GM23338 (cell line): Measurements from ENCODE around the gene DOCK10. TPM values are rescaled to one million over a fixed set of nuclear protein-coding genes. Genes with fewer than 3 reads are reported as not detected.

ENCODE experiments used
- ATAC-seq: fragments of 200-7000 bp; cut with Tn5 transposase; 3 replicates; pipeline ENCODE4 v1.9.1; 2020
- DNase-seq: peaks from one replicate; pipeline ENCODE4 v3.0.0-alpha.2; 2015; ENCODE audit warnings: low spot score
- H2AFZ ChIP-seq: fragments of 200-600 bp; sonication (generic); 2 replicates; pipeline ENCODE4 v1.8.0; 2016; ENCODE audit warnings: antibody characterized with exemption, mild to moderate bottlenecking, moderate library complexity
- H3F3A ChIP-seq: fragments of 200-600 bp; sonication (generic); replicated peaks from 2 replicates; pipeline ENCODE4 v1.8.0; 2017; ENCODE audit warnings: antibody characterized with exemption, mixed run types, low read depth
- H3K27ac ChIP-seq: fragments of 200-600 bp; sonication (generic); 2 replicates; pipeline ENCODE4 v1.6.1; 2016; ENCODE audit warnings: low read depth
- H3K27me3 ChIP-seq: fragments of 200-600 bp; sonication (generic); 2 replicates; pipeline ENCODE4 v1.8.0; 2016; ENCODE audit warnings: mild to moderate bottlenecking, mixed run types, moderate library complexity; ENCODE audit not compliant: insufficient read depth
- H3K36me3 ChIP-seq: fragments of 200-600 bp; sonication (generic); 2 replicates; pipeline ENCODE4 v1.8.0; 2016; ENCODE audit warnings: mild to moderate bottlenecking; ENCODE audit not compliant: insufficient read depth
- H3K4me1 ChIP-seq: fragments of 200-600 bp; sonication (generic); 2 replicates; pipeline ENCODE4 v1.8.0; 2016; ENCODE audit warnings: mild to moderate bottlenecking, moderate library complexity; ENCODE audit not compliant: insufficient read depth
- H3K4me2 ChIP-seq: fragments of 200-600 bp; sonication (generic); 2 replicates; pipeline ENCODE4 v1.7.1; 2017; ENCODE audit warnings: mixed run types
- H3K4me3 ChIP-seq: fragments of 200-600 bp; sonication (generic); 2 replicates; pipeline ENCODE4 v1.6.1; 2016; ENCODE audit warnings: mixed run types
- H3K79me2 ChIP-seq: fragments of 200-600 bp; sonication (generic); replicated peaks from 2 replicates; pipeline ENCODE4 v1.8.0; 2017; ENCODE audit warnings: mild to moderate bottlenecking; ENCODE audit not compliant: insufficient read depth
- H3K9me2 ChIP-seq: fragments of 200-600 bp; sonication (generic); 2 replicates; pipeline ENCODE4 v1.8.0; 2017; ENCODE audit not compliant: insufficient read depth
- H4K20me1 ChIP-seq: fragments of 200-600 bp; sonication (generic); replicated peaks from 2 replicates; pipeline ENCODE4 v1.8.0; 2017; ENCODE audit warnings: mild to moderate bottlenecking; ENCODE audit not compliant: insufficient read depth
- H3K27ac Mint-ChIP-seq: 2 replicates; pipeline ENCODE4 v1.8.0; 2020; ENCODE audit warnings: inconsistent platforms, mild to moderate bottlenecking, moderate library complexity, mixed read lengths
- H3K27me3 Mint-ChIP-seq: 3 replicates; pipeline ENCODE4 v1.8.0; 2022; ENCODE audit warnings: low read depth, mild to moderate bottlenecking, moderate library complexity, mixed read lengths, inconsistent platforms; ENCODE audit not compliant: insufficient read depth, poor library complexity
- H3K36me3 Mint-ChIP-seq: 3 replicates; pipeline ENCODE4 v1.8.0; 2021; ENCODE audit warnings: low read depth, mild to moderate bottlenecking, inconsistent platforms, moderate library complexity, mixed read lengths
- H3K4me1 Mint-ChIP-seq: 3 replicates; pipeline ENCODE4 v1.8.0; 2020; ENCODE audit warnings: mild to moderate bottlenecking, inconsistent platforms, mixed read lengths
- H3K4me3 Mint-ChIP-seq: 3 replicates; pipeline ENCODE4 v1.8.0; 2021; ENCODE audit warnings: moderate library complexity, mild to moderate bottlenecking, inconsistent platforms, mixed read lengths
- H3K9me3 Mint-ChIP-seq: 3 replicates; pipeline ENCODE4 v1.8.0; 2020; ENCODE audit warnings: moderate library complexity, mild to moderate bottlenecking, inconsistent platforms, mixed read lengths
- CREB1 ChIP-seq: fragments of 250-450 bp; sonication (Bioruptor Pico); IDR thresholded peaks from 2 replicates; pipeline ENCODE4 v1.5.0; 2020; ENCODE audit warnings: low read depth, mild to moderate bottlenecking, moderate library complexity
- CTCF ChIP-seq, 2 experiments: fragments of 200-600 bp in 1 of 2; sonication (generic) in 1 of 2; conservative IDR thresholded peaks; 2 replicates each; pipeline versions ENCODE4 v1.5.1 to v1.6.1; 2016 to 2017; ENCODE audit warnings: antibody characterized with exemption in 2 of 2, low read depth in 2 of 2, mild to moderate bottlenecking in 2 of 2, moderate library complexity in 1 of 2
- ETS1 ChIP-seq: IDR thresholded peaks from 2 replicates; pipeline ENCODE4 v1.6.1; 2016; ENCODE audit warnings: antibody characterized with exemption
- EZH2 ChIP-seq: fragments of 200-600 bp; sonication (generic); IDR thresholded peaks from one replicate; pipeline ENCODE4 v1.8.0; 2017; ENCODE audit warnings: antibody characterized with exemption, mild to moderate bottlenecking, low read depth; ENCODE audit not compliant: unreplicated experiment
- EZH2phosphoT487 ChIP-seq: fragments of 200-600 bp; sonication (generic); IDR thresholded peaks from one replicate; pipeline ENCODE4 v1.8.1; 2018; ENCODE audit warnings: antibody characterized with exemption; ENCODE audit not compliant: unreplicated experiment
- NANOG ChIP-seq: IDR thresholded peaks from 2 replicates; pipeline ENCODE4 v1.6.1; 2016; ENCODE audit warnings: antibody characterized with exemption, borderline replicate concordance
- POLR2AphosphoS5 ChIP-seq: IDR thresholded peaks from 2 replicates; pipeline ENCODE4 v1.6.1; 2016; ENCODE audit warnings: antibody characterized with exemption, low read depth
- STAT1 ChIP-seq: IDR thresholded peaks from one replicate; pipeline ENCODE4 v1.6.1; 2016; ENCODE audit warnings: antibody characterized with exemption; ENCODE audit not compliant: unreplicated experiment
- ZNF114 ChIP-seq: fragments of 250-450 bp; sonication (Bioruptor Pico); IDR thresholded peaks from 2 replicates; pipeline ENCODE4 v1.5.0; 2020; ENCODE audit warnings: mild to moderate bottlenecking, moderate library complexity
- ZNF331 ChIP-seq: fragments of 250-450 bp; sonication (Bioruptor Pico); IDR thresholded peaks from 2 replicates; pipeline ENCODE4 v1.5.0; 2020; ENCODE audit warnings: low read depth, mild to moderate bottlenecking, moderate library complexity
- ZNF462 ChIP-seq: fragments of 250-450 bp; sonication (Bioruptor Pico); IDR thresholded peaks from 2 replicates; pipeline ENCODE4 v1.5.0; 2020; ENCODE audit warnings: mild to moderate bottlenecking, moderate library complexity
- polyA plus RNA-seq: library from polyadenylated mRNA; unstranded; fragments of >200 nt; fragmentation: Nextera tagmentation; extraction: Ambion mirVana; gene quantifications from 2 replicates; pipeline ENCODE4 v1.2.1, GENCODE V29; 2016
- total RNA-seq: library from RNA; depleted of rRNA; stranded (reverse); fragments of >200 nt; shearing (Covaris generic); gene quantifications from 2 replicates; pipeline ENCODE4 v1.2.3, GENCODE V29; 2014

DOCK10 gene
- total and polyA plus RNA-seq, 2 experiments from 2014 or later, result 1.0 to 1.7 TPM

- H3K36me3 ChIP-seq, result no peaks in the 10 kb centered on the region
- Mint-ChIP-seq H3K27me3 (peaks cover 3% of the 10 kb centered on the region), H3K36me3 (no peaks in the 10 kb centered on the region), H3K27ac (no peak overlapping the region), H3K4me1 (no peaks in the 10 kb centered on the region), H3K4me3 (no peak overlapping the region), H3K9me3 (no peaks in the 10 kb centered on the region)
- DNase-seq (no peak), ATAC-seq (no peak)
- H3K4me2 ChIP-seq, result no peak overlapping the region
- no peaks in the 10 kb centered on the region for H3K27me3 ChIP-seq
- H3K79me2 ChIP-seq, result no peaks in the 10 kb centered on the region
- H2AFZ ChIP-seq, result no peak overlapping the region
- no peaks in the 10 kb centered on the region for H3K4me1 ChIP-seq
- TF ChIP-seq ETS1 (no peak), ZNF114 (CRISPR knock-in tag) (no peak), NANOG (no peak), EZH2phosphoT487 (no peak), POLR2AphosphoS5 (no peak), CTCF (conservative IDR thresholded peaks at IDR 0.05; ENCODE audit: low read depth in 2 of 2) (no peak), ZNF462 (CRISPR knock-in tag) (no peak), CREB1 (no peak), ZNF331 (CRISPR knock-in tag) (no peak), EZH2 (no peak), STAT1 (no peak)
- no peaks in the 10 kb centered on the region for H3F3A ChIP-seq
- no peaks in the 10 kb centered on the region for H4K20me1 ChIP-seq
- no peaks in the 10 kb centered on the region for H3K9me2 ChIP-seq
- H3K4me3 ChIP-seq, result no peak overlapping the region
- no peak overlapping the region for H3K27ac ChIP-seq
Measured at GRCh38 chr2:224875153-224875552, 167.1 kb downstream of the DOCK10 start.
